GM21526 (cell line): Measurements from ENCODE around the gene CABP1.
"Not testable (repeated sequence)": the region's sequence is repeated elsewhere in the genome, so short reads cannot be mapped to it uniquely, and the experiment has no call there.

Experiments used
- ATAC-seq: cut with Tn5 transposase; IDR thresholded peaks from one replicate; pipeline ENCODE4 v1.9.1; 2021; ENCODE audit warnings: moderate library complexity; ENCODE audit not compliant: unreplicated experiment, low FRiP score

The CABP1 gene

DNA sequence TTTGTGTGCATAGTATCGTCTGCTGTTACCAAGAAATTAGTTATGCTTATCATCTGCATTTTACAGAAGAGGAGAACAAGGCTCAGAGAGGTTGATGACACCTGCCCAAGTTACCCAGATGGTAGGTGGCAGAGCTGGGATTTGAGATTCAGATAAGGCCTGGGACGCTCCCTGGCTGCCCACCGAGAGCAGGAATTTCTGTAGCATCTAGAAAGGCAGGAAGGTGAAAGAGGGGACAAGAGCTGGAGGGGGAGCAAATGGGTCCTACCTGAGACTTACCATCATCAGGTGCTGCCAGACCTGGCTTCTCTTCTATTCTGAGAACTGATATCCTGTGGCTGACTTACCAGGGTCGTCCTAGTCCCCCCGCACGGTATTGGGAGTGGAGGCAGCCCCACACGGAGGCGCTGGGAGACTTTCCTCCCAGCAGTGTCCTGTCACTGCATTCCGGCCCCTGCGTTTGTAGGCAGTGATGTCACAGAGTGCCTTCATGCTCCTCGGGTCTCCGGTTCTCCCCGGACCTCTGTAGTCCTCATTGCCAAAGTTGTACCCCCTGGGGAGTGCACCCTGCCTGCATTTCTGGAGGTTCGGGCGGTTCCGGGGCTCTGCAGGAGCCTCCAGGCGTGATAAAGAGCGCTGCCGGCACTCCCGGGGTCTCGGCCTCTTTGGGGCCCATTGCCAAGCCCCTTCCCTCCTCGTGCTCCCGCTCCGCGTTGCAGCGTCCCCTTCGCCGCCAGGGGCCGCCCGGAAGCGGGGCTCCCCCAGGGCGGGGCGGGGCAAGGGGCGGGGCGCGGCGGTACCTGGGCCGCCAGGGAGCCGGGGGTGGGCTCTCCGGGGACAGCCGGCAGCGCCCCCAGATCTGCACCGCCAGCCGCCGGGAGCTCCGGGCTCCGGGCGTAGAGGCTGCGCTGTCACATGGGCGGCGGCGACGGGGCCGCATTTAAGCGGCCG lies at the start of gene CABP1:
Gene CABP1 (plus strand): TSS at position 856 of the 951 bp plus-strand sequence. CDS start 60 bp downstream, at position 916.
- peak; percentile 70 for ATAC-seq

DNA sequence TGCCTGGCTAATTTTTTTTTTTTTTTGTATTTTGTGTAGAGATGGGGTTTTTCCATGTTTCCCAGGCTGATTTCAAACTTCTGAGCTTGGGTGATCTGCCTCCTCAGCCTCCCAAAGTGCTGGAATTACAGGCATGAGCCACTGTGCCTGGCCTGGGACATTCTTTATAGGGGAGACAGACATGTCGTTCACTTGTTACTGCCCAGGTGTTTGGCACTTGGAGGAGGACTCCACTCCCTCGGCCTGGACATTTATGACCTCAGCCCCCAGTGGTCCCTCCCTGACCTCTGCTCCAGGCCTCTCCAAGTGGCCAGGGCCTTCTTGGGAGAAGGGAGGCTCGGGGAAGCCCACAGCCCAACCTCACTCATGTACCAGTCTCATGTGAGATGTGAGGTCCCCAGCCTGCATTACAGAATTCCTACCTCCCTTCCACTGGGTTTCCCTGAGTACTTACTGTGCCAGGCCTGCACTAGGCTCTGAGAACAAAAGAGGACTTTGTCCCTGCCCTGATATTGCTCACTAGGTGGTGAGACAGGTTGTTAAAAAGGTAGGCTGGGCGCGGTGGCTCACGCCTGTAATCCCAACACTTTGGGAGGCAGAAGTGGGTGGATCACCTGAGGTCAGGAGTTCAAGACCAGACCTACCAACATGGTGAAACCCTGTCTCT lies 49.6 kb upstream of the CABP1 start:
- no peak for ATAC-seq

DNA sequence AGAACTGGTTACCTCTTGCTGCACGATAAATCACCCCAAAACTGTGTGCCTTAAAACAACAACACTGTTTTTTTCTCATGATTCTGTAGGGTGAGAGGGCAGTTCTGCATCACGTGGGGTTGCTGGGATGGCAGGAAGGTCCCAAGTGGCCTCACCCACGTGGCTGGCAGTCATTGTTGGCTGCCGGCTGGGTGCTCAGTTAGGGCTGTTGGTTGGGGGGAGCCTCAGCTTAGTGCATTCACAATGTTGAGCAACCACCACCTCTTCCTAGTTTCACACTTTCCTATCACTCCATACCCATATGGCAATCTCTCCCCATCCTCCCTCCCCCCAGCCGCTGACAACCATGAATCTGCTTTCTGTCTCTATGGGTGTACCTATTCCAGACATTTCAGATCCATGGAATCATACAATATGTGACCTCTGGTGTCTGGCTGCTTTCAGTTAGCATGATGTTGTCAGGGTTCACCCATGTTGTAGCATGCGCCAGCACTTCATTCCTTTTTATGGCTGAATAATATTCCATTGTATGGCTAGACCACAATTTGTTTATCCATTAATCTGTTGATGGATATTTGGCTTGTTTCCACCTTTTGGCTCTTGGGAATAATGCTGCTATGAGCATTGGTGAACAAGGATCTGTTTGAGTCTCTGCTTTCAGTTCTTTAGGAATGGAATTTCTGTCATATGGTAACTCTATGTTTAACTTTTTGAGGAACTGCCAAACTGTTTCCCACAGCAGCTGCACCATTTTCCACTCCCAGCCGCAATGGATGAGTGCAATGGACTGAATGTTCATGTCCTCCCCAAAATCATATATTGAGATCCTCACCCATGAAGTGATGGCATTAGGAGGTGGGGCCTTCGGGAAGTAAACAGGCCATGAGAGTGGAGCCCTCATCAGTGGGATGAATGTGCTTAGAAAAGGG lies 48.0 kb upstream of the CABP1 start:
- ATAC-seq, result no peak

DNA sequence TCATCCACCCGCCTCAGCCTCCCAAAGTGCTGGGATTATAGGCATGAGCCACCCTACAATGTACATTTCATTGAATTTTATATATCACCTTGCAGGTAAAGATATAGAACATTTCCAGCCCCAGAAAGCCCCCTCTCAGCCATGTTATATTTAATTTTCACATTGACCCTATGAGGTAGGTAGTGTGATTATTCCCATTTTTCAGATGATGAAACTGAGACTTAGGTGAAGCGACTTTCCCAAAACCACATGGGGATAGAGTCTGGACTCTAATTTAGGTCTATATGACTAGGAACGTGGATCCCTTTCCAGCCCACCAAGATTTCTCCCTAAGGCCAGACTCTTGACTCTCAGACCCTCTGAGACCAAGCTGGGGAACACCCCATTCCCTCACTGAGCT lies 43.5 kb upstream of the CABP1 start:
- no peak for ATAC-seq

DNA sequence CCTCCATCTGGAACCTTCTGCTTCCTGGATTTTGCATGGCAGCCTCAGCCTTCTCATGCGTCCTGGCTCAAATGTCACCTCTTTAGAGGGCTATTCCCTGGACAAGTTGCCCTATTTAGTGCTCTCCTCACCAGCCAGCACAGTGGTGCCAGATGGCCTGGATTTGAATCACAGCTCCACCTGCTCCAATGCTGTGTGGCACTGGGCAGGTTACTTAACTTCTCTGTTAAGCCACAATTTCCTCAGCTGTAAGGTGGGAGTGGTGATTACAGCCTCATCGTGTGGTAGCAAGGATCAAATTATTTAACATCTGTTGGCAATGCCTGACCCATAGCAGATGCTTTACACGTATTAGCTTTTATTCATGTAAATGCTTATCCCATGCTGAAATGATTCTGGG lies 42.6 kb upstream of the CABP1 start:
- no peak for ATAC-seq

DNA sequence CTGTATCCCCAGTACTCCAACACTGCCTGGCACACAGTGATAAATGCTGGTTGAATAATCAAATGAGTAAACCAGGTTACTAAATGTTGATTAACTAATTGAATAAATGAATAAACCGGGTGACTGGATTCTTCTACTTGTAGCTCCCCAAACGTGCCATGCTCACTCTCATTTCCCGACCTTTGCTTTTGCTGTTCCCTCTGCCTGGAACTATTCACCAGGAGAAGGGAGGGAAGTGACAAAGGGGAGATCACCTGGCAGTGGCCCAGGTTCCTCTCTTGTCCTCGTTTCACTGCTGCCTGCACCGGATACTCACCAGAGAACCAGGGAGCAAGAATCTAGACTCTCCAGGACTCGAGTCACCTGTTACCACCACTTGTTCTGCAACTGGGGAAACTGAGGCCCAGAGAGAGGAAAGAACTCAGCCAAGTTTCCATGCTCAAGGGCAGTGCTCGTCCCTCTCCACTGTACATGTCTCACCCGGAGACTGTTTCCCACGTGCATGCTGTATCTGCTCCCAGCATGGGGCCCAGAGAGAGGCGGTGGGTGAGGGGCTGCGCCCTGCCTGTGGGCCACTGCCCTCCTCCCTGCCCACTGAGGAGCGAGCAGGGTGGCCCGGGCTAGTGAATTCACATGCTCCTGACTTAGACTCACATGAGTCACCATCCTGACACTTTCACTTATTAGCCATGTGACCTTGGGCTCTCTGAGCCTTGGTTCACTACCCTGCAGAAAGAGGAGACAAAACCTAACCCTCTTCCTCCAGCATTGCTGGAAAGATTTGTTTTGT lies 41.6 kb upstream of the CABP1 start:
- no peak for ATAC-seq

DNA sequence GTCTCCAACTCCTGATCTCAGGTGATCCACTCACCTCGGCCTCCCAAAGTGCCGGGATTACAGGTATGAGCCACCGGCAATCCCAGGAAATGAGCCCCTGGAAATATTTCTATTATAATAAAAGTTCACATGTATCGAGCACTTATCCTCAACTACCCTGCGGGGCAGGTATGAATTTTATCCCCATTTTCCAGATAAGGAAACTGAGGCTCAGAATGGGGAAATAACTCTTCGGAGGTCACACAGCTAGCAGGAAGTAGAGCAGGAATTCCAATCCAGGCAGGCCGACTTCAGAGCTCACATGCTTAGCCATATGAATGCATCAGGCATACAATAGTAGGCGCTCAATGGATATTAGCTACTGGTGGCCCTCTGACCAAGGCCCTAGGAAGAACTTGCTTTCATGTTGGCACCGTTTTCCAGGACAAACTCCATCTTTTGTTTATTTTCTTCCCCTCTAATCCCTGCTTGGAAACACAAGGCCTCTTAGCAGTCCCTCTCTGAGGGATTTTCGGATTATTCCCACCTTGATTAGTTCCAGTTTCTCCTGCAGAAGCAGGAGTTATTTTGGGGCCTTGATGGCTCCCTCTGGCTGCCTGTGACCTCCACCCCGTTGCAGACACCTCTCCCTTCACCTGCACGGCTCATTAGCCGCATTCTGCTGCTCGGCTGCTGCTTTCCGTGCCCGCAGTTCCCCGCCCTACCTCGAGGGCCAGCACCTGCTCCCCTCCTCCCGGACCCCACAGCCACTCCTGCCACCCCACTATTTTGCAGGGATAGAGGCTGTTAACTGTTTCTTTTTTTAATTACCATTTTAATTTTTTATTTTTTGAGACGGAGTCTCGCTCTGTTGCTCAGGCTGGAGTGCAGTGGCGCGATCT lies 40.5 kb upstream of the CABP1 start:
- no peak for ATAC-seq

DNA sequence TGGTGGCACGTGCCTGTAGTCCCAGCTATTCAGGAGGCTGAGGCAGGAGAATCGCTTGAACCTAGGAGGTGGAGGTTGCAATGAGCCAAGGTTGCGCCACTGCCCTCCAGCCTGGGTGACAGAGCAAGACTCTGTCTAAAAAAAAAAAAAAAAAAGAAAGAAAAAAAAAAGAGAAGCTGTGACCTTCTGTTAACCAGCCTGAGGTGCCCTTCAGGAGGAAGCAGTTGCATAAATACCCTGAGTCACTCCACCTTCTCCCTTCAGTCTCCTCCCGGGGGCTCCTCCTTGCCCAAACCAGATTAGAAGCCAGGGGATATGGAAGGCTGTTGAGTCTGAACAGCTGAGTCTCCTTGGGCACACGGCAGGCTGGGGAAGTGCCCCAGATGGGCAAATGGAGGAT lies 38.0 kb upstream of the CABP1 start:
- not testable (repeated sequence) for ATAC-seq

DNA sequence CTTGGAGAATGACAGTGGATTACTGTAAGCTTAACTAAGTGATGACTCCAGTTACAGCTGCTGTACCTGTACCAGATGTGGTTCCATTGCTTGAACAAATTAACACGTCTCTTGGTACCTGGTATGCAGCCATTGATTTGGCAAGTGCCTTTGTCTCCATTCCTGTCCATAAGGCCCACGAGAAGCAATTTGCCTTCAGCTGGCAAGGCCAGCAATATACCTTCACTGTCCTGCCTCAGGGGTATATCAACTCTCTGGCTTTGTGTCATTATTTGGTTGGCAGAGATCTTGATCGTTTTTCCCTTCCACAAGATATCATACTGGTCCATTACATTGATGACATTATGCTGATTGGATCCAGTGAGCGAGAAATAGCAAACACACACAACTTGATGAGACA lies 29.9 kb upstream of the CABP1 start:
- no peak for ATAC-seq

DNA sequence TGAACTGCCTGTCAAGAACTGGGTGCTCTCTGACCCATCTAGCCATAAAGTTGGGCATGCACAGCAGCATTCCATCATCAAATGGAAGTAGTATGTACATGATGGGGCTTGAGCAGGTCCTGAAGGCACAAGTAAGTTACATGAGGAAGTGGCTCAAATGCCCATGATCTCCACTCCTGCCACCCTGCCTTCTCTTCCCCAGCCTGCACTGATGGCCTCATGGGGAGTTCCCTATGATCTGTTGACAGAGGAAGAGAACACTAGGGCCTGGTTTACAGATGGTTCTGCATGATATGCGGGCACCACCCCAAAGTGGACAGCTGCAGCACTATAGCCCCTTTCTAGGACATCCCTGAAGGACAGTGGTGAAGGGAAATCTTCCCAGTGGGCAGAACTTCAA lies 28.9 kb upstream of the CABP1 start:
- not testable (repeated sequence) for ATAC-seq

DNA sequence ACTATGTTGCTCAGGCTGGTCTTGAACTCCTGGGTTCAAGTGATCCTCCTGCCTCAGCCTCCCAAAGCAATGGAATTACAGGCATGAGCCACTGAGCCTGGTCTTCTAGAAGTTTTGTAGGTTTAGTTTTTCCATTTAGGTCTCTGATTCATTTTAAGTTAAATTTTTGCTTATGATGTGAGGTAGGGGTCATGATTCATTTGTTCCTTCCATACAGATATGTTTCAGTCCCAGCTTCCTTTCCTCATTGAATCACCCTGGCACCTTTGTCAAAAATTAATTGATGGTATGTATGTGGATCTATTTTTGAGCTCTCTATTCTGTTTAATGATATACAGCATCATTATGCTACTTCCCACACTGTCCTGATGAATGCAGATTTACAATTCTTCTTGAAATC lies 25.6 kb upstream of the CABP1 start:
- no peak for ATAC-seq

DNA sequence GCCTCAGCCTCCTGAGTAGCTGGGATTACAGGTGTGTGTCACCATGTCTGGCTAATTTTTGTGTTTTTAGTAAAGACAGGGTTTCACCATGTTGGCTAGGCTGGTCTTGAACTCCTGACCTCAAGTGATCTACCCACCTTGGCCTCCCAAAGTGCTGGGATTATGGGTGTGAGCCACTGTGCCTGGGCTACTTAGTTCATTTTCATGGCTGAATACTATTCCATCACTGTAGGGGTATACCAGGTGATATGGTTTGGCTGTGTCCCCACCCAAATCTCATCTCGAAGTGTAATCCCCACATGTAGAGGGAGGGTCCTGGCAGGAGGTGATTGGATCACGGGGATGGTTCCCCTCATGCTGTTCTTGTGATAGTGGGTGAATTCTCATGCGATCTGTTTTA lies 23.2 kb upstream of the CABP1 start:
- not testable (repeated sequence) for ATAC-seq

DNA sequence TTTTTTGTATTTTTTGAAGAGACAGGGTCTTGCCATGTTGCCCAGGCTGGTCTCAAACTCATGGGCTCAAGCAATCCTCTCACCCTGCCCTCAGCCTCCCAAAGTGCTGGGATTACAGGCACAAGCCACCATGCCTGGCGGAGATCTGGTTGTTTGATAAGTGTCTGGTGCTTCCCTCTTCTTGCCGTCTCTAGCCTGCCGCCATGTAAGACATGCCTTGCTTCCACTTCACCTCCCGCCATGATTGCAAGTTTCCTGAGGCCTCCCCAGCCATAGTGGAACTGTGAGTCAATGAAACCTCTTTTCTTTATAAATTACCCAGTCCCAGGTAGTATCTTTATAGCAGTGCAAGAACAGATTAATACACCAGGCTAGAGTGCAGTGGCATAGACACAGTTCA lies 22.7 kb upstream of the CABP1 start:
- not testable (repeated sequence) for ATAC-seq

DNA sequence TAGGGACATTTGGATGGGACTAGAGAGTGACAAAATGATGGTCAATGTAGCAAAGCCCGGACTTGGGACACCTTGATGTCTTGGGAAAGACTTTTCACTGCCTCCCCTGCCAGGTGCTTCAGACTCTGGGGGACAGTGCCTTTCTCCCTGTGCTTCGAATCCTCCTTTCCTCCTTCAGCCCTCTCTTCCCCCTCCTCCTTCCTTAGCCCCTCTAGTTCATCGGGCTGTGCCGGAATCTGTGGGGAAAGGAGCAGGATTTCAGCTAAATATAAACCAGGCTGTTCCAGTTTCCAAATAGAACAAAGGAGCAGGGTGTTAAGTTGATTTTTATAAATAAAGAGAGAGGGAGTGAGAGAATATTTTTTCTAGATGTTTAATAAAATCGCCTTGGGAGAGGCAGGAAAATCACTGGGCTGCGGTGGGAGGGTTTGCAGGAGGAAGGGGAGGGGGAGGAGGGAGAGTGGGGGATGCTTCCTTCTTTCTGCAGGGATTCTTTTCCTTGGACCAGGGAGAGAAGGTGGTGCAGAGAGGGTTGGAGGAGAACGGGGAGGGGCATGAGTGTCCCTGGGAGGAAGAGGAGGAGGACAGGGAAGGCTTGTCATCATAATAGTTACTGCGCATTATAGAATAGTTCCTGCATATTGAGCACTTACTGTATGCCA lies 21.3 kb upstream of the CABP1 start:
- no peak for ATAC-seq

DNA sequence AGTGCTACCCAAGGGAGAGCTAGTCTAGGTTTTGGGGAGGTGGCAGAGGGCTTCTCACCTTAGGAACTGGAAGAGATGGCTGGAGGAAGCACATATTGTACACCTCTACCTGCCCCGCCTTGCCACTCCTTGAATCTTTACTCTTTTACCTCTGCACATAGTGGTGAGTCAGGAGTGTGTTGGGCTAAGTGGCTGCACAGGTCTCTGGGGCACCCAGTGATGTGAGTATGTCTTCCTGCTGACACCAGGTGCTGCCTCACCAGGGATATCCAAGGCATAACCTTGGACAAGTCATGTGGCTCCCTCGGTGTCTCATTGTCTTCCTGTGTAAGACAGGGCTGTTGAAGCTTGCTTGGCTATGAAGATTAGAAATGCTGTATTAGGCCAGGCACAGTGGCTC lies 19.8 kb upstream of the CABP1 start:
- no peak for ATAC-seq

DNA sequence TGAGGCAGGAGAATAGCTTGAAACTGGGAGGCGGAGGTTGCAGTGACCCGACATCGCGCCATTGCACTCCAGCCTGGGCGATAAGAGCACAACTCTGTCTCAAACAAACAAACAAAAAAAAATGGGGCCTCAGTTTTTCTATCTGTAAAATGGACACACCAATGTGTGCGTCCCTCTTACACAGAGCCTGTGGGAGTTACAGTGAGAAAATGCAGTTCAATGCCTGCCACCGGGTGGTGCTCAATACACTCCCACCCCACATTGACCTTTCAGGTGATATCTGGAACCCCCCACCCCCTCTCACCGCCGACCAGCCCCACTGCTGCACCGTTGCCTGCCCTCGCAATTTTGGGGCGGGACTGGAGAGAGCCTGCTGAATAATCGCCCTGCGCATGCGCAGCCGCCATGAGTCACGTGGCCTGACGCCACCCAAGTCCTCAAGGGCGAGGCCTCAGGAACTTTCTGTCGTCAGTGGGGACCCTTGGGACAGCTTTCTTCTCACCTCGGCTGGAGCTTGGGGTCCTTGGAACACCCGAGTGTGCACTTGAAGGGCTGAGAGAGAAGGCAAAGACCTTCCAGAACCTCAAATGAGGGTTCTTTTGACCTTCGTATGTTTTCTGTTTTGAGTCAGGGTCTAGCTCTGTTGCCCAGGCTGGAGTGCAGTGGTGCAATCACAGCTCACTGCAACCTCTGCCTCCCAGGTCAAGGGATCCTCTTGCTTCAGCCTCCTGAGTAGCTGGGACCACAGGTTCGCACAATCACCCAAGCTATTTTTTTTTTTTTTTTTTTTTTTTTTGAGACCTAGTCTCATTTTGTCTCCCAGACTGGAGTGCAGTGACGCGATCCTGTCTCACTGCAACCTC lies 14.6 kb upstream of the CABP1 start:
- ATAC-seq, result no peak

DNA sequence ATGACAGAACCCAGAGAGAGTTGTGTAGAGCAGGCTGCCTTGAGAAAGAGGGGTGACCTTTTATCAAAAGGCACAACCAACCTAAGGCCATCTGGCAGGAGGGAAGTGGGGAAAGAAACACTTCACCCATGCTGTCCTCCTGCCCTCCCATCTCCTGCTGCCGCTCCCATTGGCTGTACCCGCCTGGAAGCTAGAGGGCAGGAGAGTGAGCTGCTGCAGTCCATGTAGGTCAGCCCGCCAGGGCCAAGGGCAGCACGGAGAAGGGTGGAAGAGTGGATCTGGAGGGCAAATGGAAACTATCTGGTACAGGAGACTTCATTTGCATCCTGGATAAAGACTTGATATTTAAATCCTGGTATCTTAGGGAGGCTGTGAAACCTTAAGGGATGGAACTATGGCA lies 11.5 kb upstream of the CABP1 start:
- ATAC-seq, result no peak
